ENCODE measurements around the gene VAV2. TPM values are rescaled to one million over a fixed set of nuclear protein-coding genes. Genes with fewer than 3 reads are reported as not detected.

The VAV2 gene
- total and polyA plus RNA-seq, 4 donors = 13.0 to 28.2 (median 16.3) TPM

GRCh38 chr9:133777068-133777791 lies 214.9 kb downstream of the VAV2 start:
- DNase-seq = no peak
- H3K36me3 ChIP-seq (ENCODE audit: control insufficient read depth in 4 of 4, insufficient read depth in 4 of 4, low read length in 4 of 4) = peaks cover 5 to 56% (median 30%) of the 10 kb centered on the region in 4 donors

DNA sequence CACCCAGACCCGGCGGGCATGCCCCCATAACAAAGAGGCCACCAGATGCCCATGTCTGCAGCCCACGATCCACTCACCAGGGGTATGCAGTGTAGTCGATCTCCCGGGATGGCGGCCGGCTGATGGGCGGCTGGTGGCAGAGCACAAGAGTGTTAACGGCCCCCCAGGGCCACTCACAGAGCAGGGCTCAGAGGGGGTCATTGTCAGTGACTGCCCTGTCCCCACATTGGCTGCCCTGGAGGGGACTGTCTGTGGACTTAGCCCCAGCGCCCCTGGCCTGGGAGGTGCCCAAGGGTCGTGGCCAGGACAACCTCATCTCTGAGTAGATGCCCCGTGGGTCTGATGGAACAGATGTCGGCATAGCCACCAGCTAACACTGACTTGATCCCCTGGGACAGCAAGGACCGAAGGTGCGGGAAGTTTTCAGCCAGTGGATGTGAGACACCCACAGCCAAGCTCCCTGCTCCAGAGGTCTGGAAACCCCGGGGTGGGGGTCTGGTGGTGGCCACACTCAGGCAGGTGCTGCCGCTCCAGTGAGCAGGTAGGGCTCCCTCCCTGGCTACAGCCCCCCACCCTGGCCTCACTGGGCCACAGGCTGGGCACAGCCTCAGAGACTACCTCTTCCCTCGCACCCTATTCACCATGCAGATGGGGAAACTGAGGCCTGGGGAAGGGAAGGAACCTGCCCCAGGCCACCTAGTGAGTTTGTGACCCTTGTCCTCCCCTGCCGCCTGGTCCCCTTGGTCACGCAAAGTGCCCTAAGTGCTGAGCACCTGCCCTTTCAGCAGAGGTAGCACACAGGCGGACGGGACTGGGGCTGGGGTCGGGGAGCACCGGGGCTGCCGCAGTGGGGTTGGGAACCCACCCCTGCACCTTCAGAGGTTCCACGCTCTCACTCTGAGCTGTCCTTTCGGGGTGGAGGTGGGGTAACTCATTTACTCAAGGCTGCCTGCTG lies 215.9 kb downstream of the VAV2 start:
- 95 to 98% methylated on average over 27 of the region's 27 CpGs for WGBS, 2 donors
- no peak for ATAC-seq (ENCODE audit: insufficient read depth, low FRiP score)
- Histone ChIP-seq H3K9ac (ENCODE audit: insufficient read depth in 1 of 2, low read length in 2 of 2) (no peak overlapping the region), H3K4me1 (ENCODE audit: control insufficient read depth in 5 of 5, insufficient read depth in 5 of 5, low read length in 5 of 5) (no peaks in the 10 kb centered on the region), H3K27ac (ENCODE audit: low read depth in 1 of 2, low read length in 1 of 2) (no peak overlapping the region), H3K4me3 (no peak overlapping the region), H3K9me3 (ENCODE audit: control insufficient read depth in 4 of 4, insufficient read depth in 3 of 4, low read length in 3 of 4) (peaks cover 0 to 8% (median under 1%) of the 10 kb centered on the region in 4 donors), H3K36me3 (ENCODE audit: control insufficient read depth in 4 of 4, insufficient read depth in 4 of 4, low read length in 4 of 4) (peaks cover 5 to 60% (median 30%) of the 10 kb centered on the region in 4 donors), H3K27me3 (ENCODE audit: control insufficient read depth in 3 of 3, insufficient read depth in 3 of 3, low read length in 2 of 3) (no peaks in the 10 kb centered on the region)
- DNase-seq = no peak
- TF ChIP-seq, protein P1, sequence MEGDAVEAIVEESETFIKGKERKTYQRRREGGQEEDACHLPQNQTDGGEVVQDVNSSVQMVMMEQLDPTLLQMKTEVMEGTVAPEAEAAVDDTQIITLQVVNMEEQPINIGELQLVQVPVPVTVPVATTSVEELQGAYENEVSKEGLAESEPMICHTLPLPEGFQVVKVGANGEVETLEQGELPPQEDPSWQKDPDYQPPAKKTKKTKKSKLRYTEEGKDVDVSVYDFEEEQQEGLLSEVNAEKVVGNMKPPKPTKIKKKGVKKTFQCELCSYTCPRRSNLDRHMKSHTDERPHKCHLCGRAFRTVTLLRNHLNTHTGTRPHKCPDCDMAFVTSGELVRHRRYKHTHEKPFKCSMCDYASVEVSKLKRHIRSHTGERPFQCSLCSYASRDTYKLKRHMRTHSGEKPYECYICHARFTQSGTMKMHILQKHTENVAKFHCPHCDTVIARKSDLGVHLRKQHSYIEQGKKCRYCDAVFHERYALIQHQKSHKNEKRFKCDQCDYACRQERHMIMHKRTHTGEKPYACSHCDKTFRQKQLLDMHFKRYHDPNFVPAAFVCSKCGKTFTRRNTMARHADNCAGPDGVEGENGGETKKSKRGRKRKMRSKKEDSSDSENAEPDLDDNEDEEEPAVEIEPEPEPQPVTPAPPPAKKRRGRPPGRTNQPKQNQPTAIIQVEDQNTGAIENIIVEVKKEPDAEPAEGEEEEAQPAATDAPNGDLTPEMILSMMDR (IDR thresholded peaks at IDR 0.05; ENCODE audit: control extremely low read depth, extremely low read depth) = no peak

More at GRCh38 chr9:133777068-133777791, 214.9 kb downstream of the VAV2 start:
- Histone ChIP-seq H3K27me3 (ENCODE audit: control insufficient read depth in 3 of 3, insufficient read depth in 3 of 3, low read length in 2 of 3) (no peaks in the 10 kb centered on the region), H3K9ac (ENCODE audit: insufficient read depth in 1 of 2, low read length in 2 of 2) (no peak overlapping the region), H3K4me3 (no peak overlapping the region), H3K4me1 (ENCODE audit: control insufficient read depth in 5 of 5, insufficient read depth in 5 of 5, low read length in 5 of 5) (peaks cover 0 to under 1% (median 0%) of the 10 kb centered on the region in 5 donors), H3K27ac (ENCODE audit: low read depth in 1 of 2, low read length in 1 of 2) (no peak overlapping the region), H3K9me3 (ENCODE audit: control insufficient read depth in 4 of 4, insufficient read depth in 3 of 4, low read length in 3 of 4) (peaks cover 0 to 8% (median under 1%) of the 10 kb centered on the region in 4 donors)
- no peak for ATAC-seq (ENCODE audit: insufficient read depth, low FRiP score)
- TF ChIP-seq, protein P1 (IDR thresholded peaks at IDR 0.05; ENCODE audit: control extremely low read depth, extremely low read depth) = no peak
- WGBS, 2 donors = 83 to 87% methylated on average over 15 of the region's 15 CpGs

GRCh38 chr9:133775291-133775690 lies 216.8 kb downstream of the VAV2 start:
- Histone ChIP-seq H3K27me3 (ENCODE audit: control insufficient read depth in 3 of 3, insufficient read depth in 3 of 3, low read length in 2 of 3) (no peaks in the 10 kb centered on the region), H3K4me1 (ENCODE audit: control insufficient read depth in 5 of 5, insufficient read depth in 5 of 5, low read length in 5 of 5) (no peaks in the 10 kb centered on the region), H3K27ac (ENCODE audit: low read depth in 1 of 2, low read length in 1 of 2) (no peak overlapping the region), H3K9ac (ENCODE audit: insufficient read depth in 1 of 2, low read length in 2 of 2) (no peak overlapping the region), H3K4me3 (no peak overlapping the region), H3K36me3 (ENCODE audit: control insufficient read depth in 4 of 4, insufficient read depth in 4 of 4, low read length in 4 of 4) (peaks cover 5 to 57% (median 28%) of the 10 kb centered on the region in 4 donors), H3K9me3 (ENCODE audit: control insufficient read depth in 4 of 4, insufficient read depth in 3 of 4, low read length in 3 of 4) (peaks cover 0 to 8% (median under 1%) of the 10 kb centered on the region in 4 donors)
- TF ChIP-seq, protein P1 (IDR thresholded peaks at IDR 0.05; ENCODE audit: control extremely low read depth, extremely low read depth) = no peak
- no peak for ATAC-seq (ENCODE audit: insufficient read depth, low FRiP score)
- DNase-seq = no peak
- 90 to 95% methylated on average over 2 of the region's 2 CpGs for WGBS, 2 donors
